ENCODE results near the gene CAB39.

DNA sequence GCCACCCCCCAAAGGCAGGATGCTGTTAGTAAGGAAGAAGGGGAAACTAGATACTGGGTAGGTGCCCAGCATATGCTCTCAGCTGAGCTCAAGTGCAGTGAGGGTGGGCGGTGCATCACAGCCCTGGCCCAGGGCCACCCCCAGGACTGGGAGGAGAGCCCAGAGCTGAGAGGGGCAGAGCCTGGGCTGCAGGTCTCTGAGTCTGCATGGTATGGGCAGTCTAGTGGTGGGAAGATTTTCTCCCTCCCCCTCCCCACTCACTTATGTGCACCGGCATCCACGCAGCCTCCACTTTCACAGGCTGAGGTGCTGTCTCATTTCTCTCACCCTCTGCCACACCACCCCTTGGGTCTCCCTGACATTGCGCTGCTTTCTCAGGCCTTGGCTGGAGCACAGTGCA lies 48.5 kb upstream of the CAB39 start:
- TF ChIP-seq, protein P1, sequence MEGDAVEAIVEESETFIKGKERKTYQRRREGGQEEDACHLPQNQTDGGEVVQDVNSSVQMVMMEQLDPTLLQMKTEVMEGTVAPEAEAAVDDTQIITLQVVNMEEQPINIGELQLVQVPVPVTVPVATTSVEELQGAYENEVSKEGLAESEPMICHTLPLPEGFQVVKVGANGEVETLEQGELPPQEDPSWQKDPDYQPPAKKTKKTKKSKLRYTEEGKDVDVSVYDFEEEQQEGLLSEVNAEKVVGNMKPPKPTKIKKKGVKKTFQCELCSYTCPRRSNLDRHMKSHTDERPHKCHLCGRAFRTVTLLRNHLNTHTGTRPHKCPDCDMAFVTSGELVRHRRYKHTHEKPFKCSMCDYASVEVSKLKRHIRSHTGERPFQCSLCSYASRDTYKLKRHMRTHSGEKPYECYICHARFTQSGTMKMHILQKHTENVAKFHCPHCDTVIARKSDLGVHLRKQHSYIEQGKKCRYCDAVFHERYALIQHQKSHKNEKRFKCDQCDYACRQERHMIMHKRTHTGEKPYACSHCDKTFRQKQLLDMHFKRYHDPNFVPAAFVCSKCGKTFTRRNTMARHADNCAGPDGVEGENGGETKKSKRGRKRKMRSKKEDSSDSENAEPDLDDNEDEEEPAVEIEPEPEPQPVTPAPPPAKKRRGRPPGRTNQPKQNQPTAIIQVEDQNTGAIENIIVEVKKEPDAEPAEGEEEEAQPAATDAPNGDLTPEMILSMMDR (IDR thresholded peaks at IDR 0.05) = no peak
- no peak for TF ChIP-seq EZH2 (IDR thresholded peaks at IDR 0.05)
- no peak for TF ChIP-seq EZH2phosphoT487 (IDR thresholded peaks at IDR 0.05)

Measured in neural progenitor cell (in vitro differentiated cells).